GM12892 (cell line): Measurements from ENCODE around the gene ATP11A.

Experiments used
- POLR2A ChIP-seq: IDR thresholded peaks from 2 replicates; pipeline ENCODE4 v1.6.1; 2011; ENCODE audit warnings: low read depth, low read length, control low read depth
- POLR2AphosphoS5 ChIP-seq: IDR thresholded peaks from 2 replicates; pipeline ENCODE4 v1.6.1; 2011; ENCODE audit warnings: low read depth, low read length, control low read depth
- TAF1 ChIP-seq: IDR thresholded peaks from 2 replicates; pipeline ENCODE4 v1.6.1; 2011; ENCODE audit warnings: low read depth, mild to moderate bottlenecking, control low read depth, low read length, borderline replicate concordance

DNA sequence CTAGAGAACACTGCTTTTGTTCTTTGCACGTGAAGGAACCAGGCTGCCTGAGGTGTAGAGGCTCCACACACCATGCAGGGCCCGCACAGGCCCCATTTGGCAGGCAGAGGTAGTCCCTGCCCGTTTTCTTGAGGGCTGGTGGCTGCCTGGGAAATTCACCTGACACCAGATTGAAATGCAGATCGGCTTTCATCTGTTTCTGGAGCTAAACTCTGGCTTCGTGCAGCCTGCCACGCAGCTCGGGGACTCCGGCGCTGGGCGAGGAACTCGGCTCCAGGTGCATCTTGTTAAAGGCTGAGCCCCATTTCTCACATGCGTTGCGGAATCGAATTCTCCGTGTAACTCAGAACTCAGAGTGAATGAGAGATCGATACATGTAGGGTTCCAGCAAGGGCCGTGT is 37.7 kb downstream of the ATP11A start:
- TF ChIP-seq POLR2A (no peak), POLR2AphosphoS5 (no peak), TAF1 (no peak)
